HepG2 (cell line): ENCODE measurements around the gene EPSTI1. TPM values are rescaled to one million over a fixed set of nuclear protein-coding genes. Genes with fewer than 3 reads are reported as not detected.

Source experiments
- ATAC-seq: fragments of 200-7000 bp; cut with Tn5 transposase; 3 replicates; pipeline ENCODE4 v1.9.1; 2020; ENCODE audit warnings: mild to moderate bottlenecking, moderate library complexity
- BruUV-seq: library from RNA; stranded (reverse); fragments of 400-500 nt; replicated peaks from 2 replicates; lab custom pipeline; 2021; lab: Mats Ljungman, UMichigan
- CTCF ChIA-PET: fragments of 300-600 bp; formaldehyde crosslinking; extraction: SDS; loops from one replicate; lab custom pipeline; 2021; ENCODE audit warnings: low total read pairs, inconsistent platforms, low intra/inter-chr PET ratio; lab: Yijun Ruan, JAX
- POLR2A ChIA-PET: fragments of 350-600 bp; sonication (Branson Sonifier 250); formaldehyde crosslinking; loops from one replicate; lab custom pipeline; 2020; ENCODE audit warnings: antibody characterized with exemption, inconsistent platforms; lab: Yijun Ruan, JAX
- DNase-seq: peaks from one replicate; pipeline ENCODE4 v3.0.0-alpha.2; 2015; ENCODE audit warnings: low spot score
- FAIRE-seq: peaks from 3 replicates; lab custom pipeline; 2011; peaks lifted over from hg19 to GRCh38; lab: Jason Lieb, UNC
- H2AFZ ChIP-seq: one replicate; pipeline ENCODE4 v1.6.1; 2011; ENCODE audit warnings: low read length, inconsistent platforms
- H3K27ac ChIP-seq: fragments of 300-600 bp; 3 replicates; pipeline ENCODE4 v1.8.0; 2011; ENCODE audit warnings: mixed run types, mild to moderate bottlenecking, mixed read lengths, low read length, inconsistent platforms; ENCODE audit not compliant: insufficient read depth; ENCODE audit errors: extremely low read length
- H3K27me3 ChIP-seq, 2 experiments: fragments of 200-600 bp in 1 of 2; 2 replicates in 1 of 2; 3 replicates in 1 of 2; pipeline versions ENCODE4 v1.6.0 to v1.8.0; 2011; ENCODE audit warnings: low read length in 2 of 2, mild to moderate bottlenecking in 2 of 2, moderate library complexity in 2 of 2, inconsistent platforms in 1 of 2; ENCODE audit not compliant: insufficient read depth in 2 of 2, control insufficient read depth in 1 of 2
- H3K36me3 ChIP-seq, 2 experiments: fragments of 200-600 bp in 1 of 2; replicated peaks in 1 of 2; 2 replicates in 1 of 2; 3 replicates in 1 of 2; pipeline versions ENCODE4 v1.5.1 to v1.8.0; 2011; ENCODE audit warnings: low read length in 2 of 2, inconsistent platforms in 1 of 2; ENCODE audit not compliant: insufficient read depth in 2 of 2, control insufficient read depth in 1 of 2
- H3K4me1 ChIP-seq: 2 replicates; pipeline ENCODE4 v1.5.1; 2012; ENCODE audit warnings: low read length, inconsistent platforms; ENCODE audit not compliant: insufficient read depth
- H3K4me2 ChIP-seq: 2 replicates; pipeline ENCODE4 v1.6.0; 2011; ENCODE audit warnings: low read depth, low read length, inconsistent platforms
- H3K4me3 ChIP-seq, 3 experiments: fragments of 200-600 bp in 1 of 3; sonication (generic), shearing (Covaris generic) in 1 of 3; replicated peaks in 1 of 3; 2 replicates each; pipeline ENCODE4 v1.5.1; 2011 to 2016; ENCODE audit warnings: low read length in 3 of 3, inconsistent platforms in 2 of 3, low read depth in 2 of 3, mild to moderate bottlenecking in 2 of 3, control low read depth in 1 of 3, mixed read lengths in 1 of 3; ENCODE audit not compliant: insufficient read depth in 1 of 3
- H3K79me2 ChIP-seq: one replicate; pipeline ENCODE4 v1.6.1; 2011; ENCODE audit warnings: low read length, inconsistent platforms; ENCODE audit not compliant: insufficient read depth
- H3K9ac ChIP-seq: 2 replicates; pipeline ENCODE4 v1.6.0; 2011; ENCODE audit warnings: mild to moderate bottlenecking, low read depth, low read length, inconsistent platforms; ENCODE audit not compliant: insufficient read depth
- H3K9me3 ChIP-seq: 2 replicates; pipeline ENCODE4 v1.5.1; 2012; ENCODE audit warnings: mild to moderate bottlenecking, low read length
- H4K20me1 ChIP-seq: 2 replicates; pipeline ENCODE4 v1.6.0; 2011; ENCODE audit warnings: inconsistent platforms, mild to moderate bottlenecking, low read length, moderate library complexity; ENCODE audit not compliant: insufficient read depth
- CREB1 ChIP-seq, 2 experiments: fragments of 450-650 bp in 1 of 2; IDR thresholded peaks; 2 replicates each; pipeline ENCODE4 v1.6.1; 2016 to 2017; ENCODE audit warnings: control low read depth in 1 of 2, mild to moderate bottlenecking in 1 of 2, missing compliant biosample characterization in 1 of 2, missing genetic modification characterization in 1 of 2
- FOXK1 ChIP-seq: sonication (generic); formaldehyde crosslinking; IDR thresholded peaks from 2 replicates; pipeline ENCODE4 v1.4.0; 2020; ENCODE audit warnings: low read depth, missing genetic modification reagents, borderline replicate concordance
- GZF1 ChIP-seq: sonication (generic); formaldehyde crosslinking; IDR thresholded peaks from 2 replicates; pipeline ENCODE4 v1.5.1; 2020; ENCODE audit warnings: mild to moderate bottlenecking, missing genetic modification reagents
- HNRNPL ChIP-seq: fragments of 200-400 bp; formaldehyde crosslinking; IDR thresholded peaks from 2 replicates; pipeline ENCODE4 v1.6.1; 2017; ENCODE audit warnings: mild to moderate bottlenecking, low read depth, low read length
- MAF1 ChIP-seq: sonication (generic); formaldehyde crosslinking; IDR thresholded peaks from 2 replicates; pipeline ENCODE4 v1.5.0; 2020; ENCODE audit warnings: missing genetic modification reagents, borderline replicate concordance
- RARG ChIP-seq: sonication (generic); formaldehyde crosslinking; IDR thresholded peaks from 2 replicates; pipeline ENCODE4 v1.4.0; 2020; ENCODE audit warnings: low read depth, mild to moderate bottlenecking, missing genetic modification reagents
- SIX1 ChIP-seq: sonication (generic); formaldehyde crosslinking; IDR thresholded peaks from 2 replicates; pipeline ENCODE4 v1.4.0; 2020; ENCODE audit warnings: missing genetic modification reagents, borderline replicate concordance
- THYN1 ChIP-seq: sonication (generic); formaldehyde crosslinking; IDR thresholded peaks from 2 replicates; pipeline ENCODE4 v1.8.1; 2023; ENCODE audit warnings: low read depth, mild to moderate bottlenecking, moderate library complexity, missing genetic modification reagents, borderline replicate concordance
- TSC22D2 ChIP-seq: sonication (generic); formaldehyde crosslinking; IDR thresholded peaks from 2 replicates; pipeline ENCODE4 v1.5.1; 2020; ENCODE audit warnings: missing genetic modification reagents, mild to moderate bottlenecking, borderline replicate concordance
- ZBTB38 ChIP-seq: sonication (generic); formaldehyde crosslinking; IDR thresholded peaks from 2 replicates; pipeline ENCODE4 v1.5.1; 2020; ENCODE audit warnings: mild to moderate bottlenecking, missing genetic modification reagents
- ZC3H13 ChIP-seq: sonication (generic); formaldehyde crosslinking; IDR thresholded peaks from 2 replicates; pipeline ENCODE4 v1.8.1; 2023; ENCODE audit warnings: mild to moderate bottlenecking, missing genetic modification reagents, moderate library complexity
- ZC3H4 ChIP-seq: sonication (generic); formaldehyde crosslinking; IDR thresholded peaks from 2 replicates; pipeline ENCODE4 v1.4.0; 2020; ENCODE audit warnings: missing genetic modification reagents, borderline replicate concordance
- ZNF33B ChIP-seq: sonication (generic); formaldehyde crosslinking; IDR thresholded peaks from 2 replicates; pipeline ENCODE4 v1.5.1; 2020; ENCODE audit warnings: mild to moderate bottlenecking, missing genetic modification reagents
- ZNF530 ChIP-seq: sonication (generic); formaldehyde crosslinking; IDR thresholded peaks from 2 replicates; pipeline ENCODE4 v1.5.0; 2020; ENCODE audit warnings: low read depth, mild to moderate bottlenecking, missing genetic modification reagents
- ZNF563 ChIP-seq: sonication (generic); formaldehyde crosslinking; IDR thresholded peaks from 2 replicates; pipeline ENCODE4 v1.8.0; 2022; ENCODE audit warnings: mild to moderate bottlenecking, moderate library complexity, missing genetic modification reagents
- WGBS: methylation state at CpG from one replicate; pipeline ENCODE4 v1.1.6; 2017; ENCODE audit warnings: low lambda C conversion rate; 5-methylcytosine and 5-hydroxymethylcytosine counted together
- in situ Hi-C: cut with HindIII; loops from 2 replicates; pipeline ENCODE4 v1.10.0; 2017; ENCODE audit warnings: low pct_unique_long_range_greater_than_20kb; ENCODE audit not compliant: extremely low pct_ligation_motif_present
- intact Hi-C: fragments of 100-400 bp; cut with micrococcal nuclease; formaldehyde crosslinking; loops from one replicate; pipeline ENCODE4 v1.10.0; 2022; ENCODE audit not compliant: unreplicated experiment
- polyA plus RNA-seq, 8 experiments: library from polyadenylated mRNA; depleted of rRNA in 3 of 8; stranded (reverse) in 7 of 8; unstranded in 1 of 8; fragments of >200 nt; fragmentation: Illumina TruSeq in 4 of 8; extraction: Trizol in 4 of 8; gene quantifications; 2 replicates each; pipeline versions ENCODE4 v1.2.1 to v1.2.3, GENCODE V29; 2011 to 2016; ENCODE audit warnings: low read depth in 4 of 8, missing spikeins in 1 of 8, mixed read lengths in 1 of 8; ENCODE audit not compliant: insufficient read depth in 1 of 8
- total RNA-seq, 5 experiments: library from RNA; depleted of rRNA; stranded (reverse); fragments of >200 nt; fragmentation: Illumina TruSeq; extraction: Trizol; gene quantifications; 2 replicates each; pipeline ENCODE4 v1.2.3, GENCODE V29; 2016; ENCODE audit warnings: low read depth in 1 of 5
- TF ChIP-seq, protein P1 (sequence below): sonication (generic); formaldehyde crosslinking; IDR thresholded peaks from 2 replicates; pipeline ENCODE4 v1.4.0; 2020; ENCODE audit warnings: missing genetic modification reagents, low read depth, mild to moderate bottlenecking, borderline replicate concordance
- TF ChIP-seq, protein P2 (sequence below): sonication (generic); formaldehyde crosslinking; IDR thresholded peaks from 2 replicates; pipeline ENCODE4 v1.4.0; 2020; ENCODE audit warnings: mild to moderate bottlenecking, low read depth, missing genetic modification reagents
- TF ChIP-seq, protein P3 (sequence below): IDR thresholded peaks from 2 replicates; pipeline ENCODE4 v1.6.1; 2018; ENCODE audit warnings: missing genetic modification reagents
- TF ChIP-seq, protein P4 (sequence below): sonication (generic); formaldehyde crosslinking; IDR thresholded peaks from 2 replicates; pipeline ENCODE4 v1.5.0; 2020; ENCODE audit warnings: mild to moderate bottlenecking, missing genetic modification reagents

EPSTI1 gene
- total and polyA plus RNA-seq, 2 of the 13 experiments (the other 11 are each of a cell fraction or from before 2014, with no cell fraction given), result 0.03 TPM; not detected in 1

DNA sequence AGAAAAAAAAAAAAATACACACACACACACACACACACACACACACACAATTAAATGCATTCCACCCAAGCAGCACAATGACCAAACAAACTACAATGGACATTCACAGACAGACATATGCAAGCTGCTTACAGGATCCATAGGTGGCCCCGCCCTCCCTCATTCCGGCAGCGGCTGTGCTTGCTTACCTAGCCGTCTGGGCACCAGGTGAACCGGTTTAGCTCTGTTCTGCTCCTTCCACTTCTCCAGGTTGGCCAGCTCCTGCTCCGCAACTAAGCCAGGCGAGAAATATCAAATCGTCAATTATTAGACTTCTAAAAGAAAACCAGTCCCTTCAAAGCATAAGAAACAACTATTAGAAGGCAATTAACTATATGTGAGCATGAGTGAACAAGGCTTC is 23.1 kb downstream of the EPSTI1 start:
- BruUV-seq, result no TSS peak
- WGBS, result 31% methylated on average over 8 of the region's 8 CpGs
- Histone ChIP-seq H3K9me3 (no peaks in the 10 kb centered on the region), H3K4me3 (no peak overlapping the region), H4K20me1 (no peaks in the 10 kb centered on the region), H2AFZ (no peak overlapping the region), H3K27ac (no peak overlapping the region), H3K9ac (no peak overlapping the region), H3K4me1 (no peaks in the 10 kb centered on the region), H3K4me2 (no peak overlapping the region), H3K27me3 (no peaks in the 10 kb centered on the region), H3K36me3 (no peaks in the 10 kb centered on the region), H3K79me2 (no peaks in the 10 kb centered on the region)
- ATAC-seq (peak; percentile 41; the same call in 2 of the 3 replicates), DNase-seq (no peak), FAIRE-seq (no peak)
- intact Hi-C loops, result loop anchor here (1.0 to 2.0 kb wide), 3 partner anchors 163 to 906 kb away; no protein-coding TSS in a partner anchor
- ChIA-PET CTCF (interaction anchor here (2.9 kb wide), 2 partner anchors 163 to 836 kb away, joined by 15 to 23 read pairs; no protein-coding TSS in a partner anchor), POLR2A (no interaction called here)
- TF ChIP-seq, protein P1, sequence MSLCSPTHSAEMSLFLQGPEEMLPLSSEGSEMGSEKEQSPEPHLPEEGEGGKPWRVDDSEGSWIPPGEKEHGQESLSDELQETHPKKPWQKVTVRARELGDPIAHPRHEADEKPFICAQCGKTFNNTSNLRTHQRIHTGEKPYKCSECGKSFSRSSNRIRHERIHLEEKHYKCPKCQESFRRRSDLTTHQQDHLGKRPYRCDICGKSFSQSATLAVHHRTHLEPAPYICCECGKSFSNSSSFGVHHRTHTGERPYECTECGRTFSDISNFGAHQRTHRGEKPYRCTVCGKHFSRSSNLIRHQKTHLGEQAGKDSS (CRISPR knock-in tag), result no peak
- no peak for TF ChIP-seq ZNF33B (CRISPR knock-in tag)
- no peak for TF ChIP-seq TSC22D2 (CRISPR knock-in tag)
- TF ChIP-seq, protein P2, sequence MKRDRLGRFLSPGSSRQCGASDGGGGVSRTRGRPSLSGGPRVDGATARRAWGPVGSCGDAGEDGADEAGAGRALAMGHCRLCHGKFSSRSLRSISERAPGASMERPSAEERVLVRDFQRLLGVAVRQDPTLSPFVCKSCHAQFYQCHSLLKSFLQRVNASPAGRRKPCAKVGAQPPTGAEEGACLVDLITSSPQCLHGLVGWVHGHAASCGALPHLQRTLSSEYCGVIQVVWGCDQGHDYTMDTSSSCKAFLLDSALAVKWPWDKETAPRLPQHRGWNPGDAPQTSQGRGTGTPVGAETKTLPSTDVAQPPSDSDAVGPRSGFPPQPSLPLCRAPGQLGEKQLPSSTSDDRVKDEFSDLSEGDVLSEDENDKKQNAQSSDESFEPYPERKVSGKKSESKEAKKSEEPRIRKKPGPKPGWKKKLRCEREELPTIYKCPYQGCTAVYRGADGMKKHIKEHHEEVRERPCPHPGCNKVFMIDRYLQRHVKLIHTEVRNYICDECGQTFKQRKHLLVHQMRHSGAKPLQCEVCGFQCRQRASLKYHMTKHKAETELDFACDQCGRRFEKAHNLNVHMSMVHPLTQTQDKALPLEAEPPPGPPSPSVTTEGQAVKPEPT (CRISPR knock-in tag), result no peak
- no peak for TF ChIP-seq HNRNPL
- no peak for TF ChIP-seq ZBTB38 (CRISPR knock-in tag)
- TF ChIP-seq THYN1, result no peak
- no peak for TF ChIP-seq ZNF530 (CRISPR knock-in tag)
- TF ChIP-seq, protein P3, sequence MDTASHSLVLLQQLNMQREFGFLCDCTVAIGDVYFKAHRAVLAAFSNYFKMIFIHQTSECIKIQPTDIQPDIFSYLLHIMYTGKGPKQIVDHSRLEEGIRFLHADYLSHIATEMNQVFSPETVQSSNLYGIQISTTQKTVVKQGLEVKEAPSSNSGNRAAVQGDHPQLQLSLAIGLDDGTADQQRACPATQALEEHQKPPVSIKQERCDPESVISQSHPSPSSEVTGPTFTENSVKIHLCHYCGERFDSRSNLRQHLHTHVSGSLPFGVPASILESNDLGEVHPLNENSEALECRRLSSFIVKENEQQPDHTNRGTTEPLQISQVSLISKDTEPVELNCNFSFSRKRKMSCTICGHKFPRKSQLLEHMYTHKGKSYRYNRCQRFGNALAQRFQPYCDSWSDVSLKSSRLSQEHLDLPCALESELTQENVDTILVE, result no peak
- no peak for TF ChIP-seq MAF1 (CRISPR knock-in tag)
- TF ChIP-seq CREB1 (IDR thresholded peaks at IDR 0.05), result no peak
- no peak for TF ChIP-seq CREB1 (CRISPR knock-in tag; IDR thresholded peaks at IDR 0.05)
- no peak for TF ChIP-seq RARG (CRISPR knock-in tag)
- TF ChIP-seq GZF1 (CRISPR knock-in tag), result no peak
- TF ChIP-seq ZNF563 (CRISPR knock-in tag), result no peak
- TF ChIP-seq, protein P4, sequence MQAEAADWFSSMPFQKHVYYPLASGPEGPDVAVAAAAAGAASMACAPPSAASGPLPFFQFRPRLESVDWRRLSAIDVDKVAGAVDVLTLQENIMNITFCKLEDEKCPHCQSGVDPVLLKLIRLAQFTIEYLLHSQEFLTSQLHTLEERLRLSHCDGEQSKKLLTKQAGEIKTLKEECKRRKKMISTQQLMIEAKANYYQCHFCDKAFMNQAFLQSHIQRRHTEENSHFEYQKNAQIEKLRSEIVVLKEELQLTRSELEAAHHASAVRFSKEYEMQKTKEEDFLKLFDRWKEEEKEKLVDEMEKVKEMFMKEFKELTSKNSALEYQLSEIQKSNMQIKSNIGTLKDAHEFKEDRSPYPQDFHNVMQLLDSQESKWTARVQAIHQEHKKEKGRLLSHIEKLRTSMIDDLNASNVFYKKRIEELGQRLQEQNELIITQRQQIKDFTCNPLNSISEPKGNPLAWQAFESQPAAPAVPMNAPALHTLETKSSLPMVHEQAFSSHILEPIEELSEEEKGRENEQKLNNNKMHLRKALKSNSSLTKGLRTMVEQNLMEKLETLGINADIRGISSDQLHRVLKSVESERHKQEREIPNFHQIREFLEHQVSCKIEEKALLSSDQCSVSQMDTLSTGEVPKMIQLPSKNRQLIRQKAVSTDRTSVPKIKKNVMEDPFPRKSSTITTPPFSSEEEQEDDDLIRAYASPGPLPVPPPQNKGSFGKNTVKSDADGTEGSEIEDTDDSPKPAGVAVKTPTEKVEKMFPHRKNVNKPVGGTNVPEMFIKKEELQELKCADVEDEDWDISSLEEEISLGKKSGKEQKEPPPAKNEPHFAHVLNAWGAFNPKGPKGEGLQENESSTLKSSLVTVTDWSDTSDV (CRISPR knock-in tag), result no peak
- no peak for TF ChIP-seq SIX1
- no peak for TF ChIP-seq ZC3H4 (CRISPR knock-in tag)
- no peak for TF ChIP-seq ZC3H13 (CRISPR knock-in tag)
- TF ChIP-seq FOXK1 (CRISPR knock-in tag), result no peak
- in situ Hi-C loops, result loop anchor here (25.0 kb wide), 1 partner anchor 843 kb away; no protein-coding TSS in a partner anchor
